Activated T-cell treated with anti-CD3 and anti-CD28 coated beads, Interleukin-2, amount 50 U/mL, for 24 hours (primary cell): ENCODE results near the gene ALK.

Experiments
- DNase-seq: peaks from one replicate; pipeline ENCODE4 v3.0.0-alpha.2; 2020
- H3K27ac Mint-ChIP-seq: 2 replicates; pipeline ENCODE4 v1.8.0; 2020; ENCODE audit warnings: mild to moderate bottlenecking, mixed read lengths
- H3K27me3 Mint-ChIP-seq: 2 replicates; pipeline ENCODE4 v1.8.0; 2020; ENCODE audit warnings: mixed read lengths
- H3K36me3 Mint-ChIP-seq: 2 replicates; pipeline ENCODE4 v1.8.0; 2020; ENCODE audit warnings: low read depth, mixed read lengths
- H3K4me1 Mint-ChIP-seq: 2 replicates; pipeline ENCODE4 v1.8.0; 2020; ENCODE audit warnings: low read depth, mixed read lengths
- H3K4me3 Mint-ChIP-seq: 2 replicates; pipeline ENCODE4 v1.8.0; 2020; ENCODE audit warnings: mild to moderate bottlenecking, moderate library complexity, mixed read lengths
- H3K9me3 Mint-ChIP-seq: 2 replicates; pipeline ENCODE4 v1.8.0; 2020; ENCODE audit warnings: mixed read lengths

The ALK gene

DNA sequence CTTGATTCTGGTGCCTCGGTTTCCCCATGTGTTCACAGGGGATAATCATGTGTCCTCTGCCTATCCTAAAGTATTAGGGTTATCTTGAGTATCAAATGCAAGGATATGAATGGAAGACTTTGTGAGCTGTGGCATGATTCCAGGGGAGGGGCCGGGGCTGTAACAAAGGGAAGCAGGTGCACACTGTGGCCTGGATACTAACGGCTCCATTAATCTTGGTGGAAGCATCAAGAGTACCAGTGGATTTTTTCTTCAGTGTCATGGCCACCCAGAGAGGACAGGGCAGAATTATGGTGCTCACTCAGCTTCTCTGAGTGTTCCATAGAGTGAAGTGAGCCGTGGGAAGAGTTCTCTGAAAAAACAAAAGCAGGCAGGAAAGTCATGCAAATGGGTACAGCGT is 320.1 kb downstream of the ALK start:
- H3K36me3 Mint-ChIP-seq, result no peaks in the 10 kb centered on the region
- DNase-seq, result no peak
- H3K27me3 Mint-ChIP-seq, result peaks cover 7% of the 10 kb centered on the region
- no peaks in the 10 kb centered on the region for H3K4me1 Mint-ChIP-seq
- H3K27ac Mint-ChIP-seq, result no peak overlapping the region
- no peaks in the 10 kb centered on the region for H3K9me3 Mint-ChIP-seq
- no peak overlapping the region for H3K4me3 Mint-ChIP-seq

DNA sequence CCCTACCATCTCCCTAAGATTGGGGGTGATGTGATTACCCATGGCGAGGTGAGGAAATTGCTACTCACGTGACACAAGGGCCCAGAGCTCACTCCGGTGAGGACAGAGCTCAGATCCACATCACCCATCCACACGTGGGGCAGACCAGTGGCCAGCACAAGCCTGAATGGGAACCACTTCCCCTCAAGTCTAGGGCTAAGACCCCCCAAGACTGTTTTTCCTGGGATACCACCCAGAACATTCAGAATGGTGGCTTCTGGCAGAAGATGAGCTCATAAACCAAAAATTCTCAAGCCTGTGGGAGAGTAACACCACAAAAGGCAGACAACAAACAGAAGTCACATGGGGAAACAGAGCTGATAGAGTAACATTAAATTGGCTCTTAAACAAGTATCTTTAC is 321.4 kb downstream of the ALK start:
- Mint-ChIP-seq H3K36me3 (no peaks in the 10 kb centered on the region), H3K27ac (no peak overlapping the region), H3K9me3 (no peaks in the 10 kb centered on the region), H3K27me3 (peaks cover 12% of the 10 kb centered on the region), H3K4me3 (no peak overlapping the region), H3K4me1 (no peaks in the 10 kb centered on the region)
- DNase-seq, result no peak

GRCh38 chr2:29598978-29599377 is 322.4 kb downstream of the ALK start:
- no peaks in the 10 kb centered on the region for H3K4me1 Mint-ChIP-seq
- H3K27ac Mint-ChIP-seq, result no peak overlapping the region
- no peaks in the 10 kb centered on the region for H3K36me3 Mint-ChIP-seq
- H3K27me3 Mint-ChIP-seq, result peaks cover 12% of the 10 kb centered on the region
- H3K4me3 Mint-ChIP-seq, result no peak overlapping the region
- H3K9me3 Mint-ChIP-seq, result no peaks in the 10 kb centered on the region
- DNase-seq, result no peak

DNA sequence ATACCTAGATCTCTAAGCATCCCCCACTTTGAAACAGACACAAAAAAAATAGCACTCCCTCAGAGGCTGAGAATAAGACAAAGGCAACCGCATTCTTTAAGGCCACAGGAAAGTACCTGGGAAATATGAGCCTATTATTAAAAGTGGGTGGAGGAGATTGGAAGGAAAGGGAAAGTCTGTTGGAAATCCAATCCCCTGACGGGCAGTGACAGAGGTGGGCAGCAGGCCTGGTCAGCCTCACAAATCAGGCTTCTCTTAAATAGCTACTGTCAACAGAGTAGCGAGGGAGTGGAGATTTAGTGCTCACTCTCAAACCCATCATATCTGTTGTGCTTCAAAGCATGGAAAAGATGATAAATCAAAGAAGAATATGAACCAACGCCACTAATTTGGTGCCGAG is 324.4 kb downstream of the ALK start:
- H3K9me3 Mint-ChIP-seq, result no peaks in the 10 kb centered on the region
- no peak overlapping the region for H3K4me3 Mint-ChIP-seq
- H3K27ac Mint-ChIP-seq, result no peak overlapping the region
- no peak for DNase-seq
- H3K27me3 Mint-ChIP-seq, result peaks cover 12% of the 10 kb centered on the region
- no peaks in the 10 kb centered on the region for H3K36me3 Mint-ChIP-seq
- H3K4me1 Mint-ChIP-seq, result no peaks in the 10 kb centered on the region

DNA sequence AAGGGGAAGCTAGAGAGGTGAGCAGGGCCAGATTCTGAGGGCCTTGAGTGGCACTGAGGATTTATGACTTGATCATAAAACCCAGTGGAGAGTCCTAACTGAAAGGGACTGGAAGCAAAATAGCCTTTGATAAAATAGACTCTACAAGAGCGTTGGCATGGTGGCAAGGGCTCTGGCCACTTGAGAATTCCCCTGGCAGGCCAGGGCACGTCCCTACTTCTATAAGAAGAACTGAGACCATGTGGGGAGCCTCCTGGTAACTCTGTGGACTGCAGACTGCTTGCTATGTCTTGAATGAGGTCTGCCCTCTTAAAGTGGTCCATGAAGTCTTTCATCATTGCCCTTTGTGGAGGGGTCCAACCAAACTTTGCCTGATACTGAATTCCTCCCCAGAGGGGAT is 324.8 kb downstream of the ALK start:
- Mint-ChIP-seq H3K27me3 (peaks cover 12% of the 10 kb centered on the region), H3K4me3 (no peak overlapping the region), H3K9me3 (no peaks in the 10 kb centered on the region), H3K27ac (no peak overlapping the region), H3K36me3 (no peaks in the 10 kb centered on the region), H3K4me1 (no peaks in the 10 kb centered on the region)
- DNase-seq, result no peak

- DNase-seq, result no peak
- H3K27me3 Mint-ChIP-seq, result peaks cover 5% of the 10 kb centered on the region
- H3K27ac Mint-ChIP-seq, result no peak overlapping the region
- no peaks in the 10 kb centered on the region for H3K4me1 Mint-ChIP-seq
- no peak overlapping the region for H3K4me3 Mint-ChIP-seq
- no peaks in the 10 kb centered on the region for H3K36me3 Mint-ChIP-seq
- no peaks in the 10 kb centered on the region for H3K9me3 Mint-ChIP-seq
Observed at GRCh38 chr2:29591600-29591999, 329.8 kb downstream of the ALK start.

DNA sequence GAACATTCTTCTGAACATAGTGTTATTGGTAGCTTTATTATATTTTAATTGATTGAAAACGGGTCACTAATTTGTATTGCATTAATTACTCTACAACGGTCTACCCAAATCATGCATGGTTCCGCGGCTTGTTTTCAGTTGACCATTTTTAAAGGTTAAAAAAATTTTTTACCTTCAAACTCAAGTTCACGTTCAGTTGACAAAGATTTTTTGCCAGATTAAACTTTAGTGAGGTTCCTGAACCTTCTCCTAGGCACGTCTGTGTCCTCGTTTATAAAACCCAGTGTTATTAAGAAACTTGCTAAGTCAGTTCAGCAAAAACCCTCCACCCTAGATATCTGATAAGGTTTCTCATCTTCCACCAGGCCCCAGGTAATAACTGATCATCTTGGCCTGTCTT is 331.2 kb downstream of the ALK start:
- H3K36me3 Mint-ChIP-seq, result no peaks in the 10 kb centered on the region
- H3K9me3 Mint-ChIP-seq, result no peaks in the 10 kb centered on the region
- no peak for DNase-seq
- H3K4me3 Mint-ChIP-seq, result no peak overlapping the region
- no peaks in the 10 kb centered on the region for H3K4me1 Mint-ChIP-seq
- no peak overlapping the region for H3K27ac Mint-ChIP-seq
- no peaks in the 10 kb centered on the region for H3K27me3 Mint-ChIP-seq

DNA sequence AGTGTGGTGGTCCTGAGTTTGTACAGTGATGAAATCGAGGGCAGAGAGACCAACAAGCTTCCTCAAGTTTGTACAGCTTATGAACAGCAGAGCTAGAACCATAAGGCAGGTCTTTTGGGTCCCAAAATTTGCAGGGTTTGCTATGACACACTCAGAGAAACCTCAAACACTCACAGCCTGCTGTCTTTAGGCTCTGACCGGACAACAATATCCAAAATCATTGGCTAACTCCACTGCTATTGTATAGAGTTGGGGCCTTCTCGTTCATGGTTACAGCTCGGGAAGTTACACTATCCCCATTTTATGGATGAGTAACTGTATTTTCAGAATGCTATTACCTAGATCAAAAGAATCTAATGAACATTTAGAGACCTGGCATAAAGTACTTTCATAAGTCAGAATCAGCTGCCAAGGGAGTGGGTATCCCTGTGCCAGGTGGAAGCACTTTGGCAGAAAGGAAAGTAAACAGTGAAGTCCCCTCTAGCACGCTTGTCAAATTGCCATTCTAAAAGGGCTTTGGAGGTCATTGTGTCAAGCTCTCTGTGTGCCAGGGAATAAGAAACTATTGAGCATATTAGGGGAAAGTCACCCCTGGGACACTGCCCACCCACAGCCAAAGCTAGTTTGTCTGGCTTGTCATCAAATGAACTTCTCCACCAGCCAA is 331.8 kb downstream of the ALK start:
- H3K9me3 Mint-ChIP-seq, result no peaks in the 10 kb centered on the region
- H3K4me3 Mint-ChIP-seq, result no peak overlapping the region
- DNase-seq, result no peak
- no peaks in the 10 kb centered on the region for H3K4me1 Mint-ChIP-seq
- H3K27ac Mint-ChIP-seq, result no peak overlapping the region
- no peaks in the 10 kb centered on the region for H3K36me3 Mint-ChIP-seq
- H3K27me3 Mint-ChIP-seq, result no peaks in the 10 kb centered on the region

DNA sequence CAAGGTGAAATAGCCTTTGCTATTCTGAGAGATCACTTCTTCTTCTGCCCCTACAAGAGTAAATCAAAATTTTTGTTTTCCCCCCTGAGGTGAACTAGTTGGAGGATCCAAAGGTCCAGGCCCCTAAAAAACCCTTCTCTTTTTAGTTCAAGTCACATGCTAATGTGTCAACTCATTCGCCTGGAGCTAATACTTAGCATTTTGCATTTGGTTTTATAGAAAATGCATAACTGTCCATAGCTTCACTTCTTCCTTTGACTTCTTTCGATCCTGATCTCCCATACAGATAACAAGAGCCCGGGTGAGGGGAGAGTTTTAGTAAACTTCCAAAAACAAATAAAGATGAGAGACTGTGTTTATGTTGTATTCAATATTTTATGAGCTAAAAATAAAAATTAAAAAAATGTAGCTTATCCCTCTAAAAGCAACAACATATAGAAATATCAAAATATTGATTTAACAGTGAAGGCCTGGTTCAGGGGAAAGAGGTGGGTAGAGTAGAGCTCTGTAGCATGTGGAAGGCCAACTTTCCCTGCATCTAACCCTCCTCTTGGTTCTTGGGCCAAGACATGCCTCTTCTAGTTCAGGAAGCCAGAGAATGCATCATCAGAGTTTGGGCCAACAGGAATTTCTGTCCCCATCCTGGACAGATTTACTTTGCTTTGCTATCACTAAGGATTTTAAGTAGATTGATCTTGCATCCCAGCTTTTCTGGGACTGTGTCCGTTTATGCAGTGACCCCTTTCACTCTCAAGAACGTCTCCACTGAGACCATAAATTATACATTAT is 333.8 kb downstream of the ALK start:
- DNase-seq, result no peak
- Mint-ChIP-seq H3K9me3 (no peaks in the 10 kb centered on the region), H3K4me3 (no peak overlapping the region), H3K4me1 (no peaks in the 10 kb centered on the region), H3K36me3 (no peaks in the 10 kb centered on the region), H3K27me3 (no peaks in the 10 kb centered on the region), H3K27ac (no peak overlapping the region)

- DNase-seq, result no peak
- Mint-ChIP-seq H3K27me3 (no peaks in the 10 kb centered on the region), H3K36me3 (no peaks in the 10 kb centered on the region), H3K27ac (no peak overlapping the region), H3K9me3 (no peaks in the 10 kb centered on the region), H3K4me1 (no peaks in the 10 kb centered on the region), H3K4me3 (no peak overlapping the region)
Observed at GRCh38 chr2:29586919-29587318, 334.5 kb downstream of the ALK start.

DNA sequence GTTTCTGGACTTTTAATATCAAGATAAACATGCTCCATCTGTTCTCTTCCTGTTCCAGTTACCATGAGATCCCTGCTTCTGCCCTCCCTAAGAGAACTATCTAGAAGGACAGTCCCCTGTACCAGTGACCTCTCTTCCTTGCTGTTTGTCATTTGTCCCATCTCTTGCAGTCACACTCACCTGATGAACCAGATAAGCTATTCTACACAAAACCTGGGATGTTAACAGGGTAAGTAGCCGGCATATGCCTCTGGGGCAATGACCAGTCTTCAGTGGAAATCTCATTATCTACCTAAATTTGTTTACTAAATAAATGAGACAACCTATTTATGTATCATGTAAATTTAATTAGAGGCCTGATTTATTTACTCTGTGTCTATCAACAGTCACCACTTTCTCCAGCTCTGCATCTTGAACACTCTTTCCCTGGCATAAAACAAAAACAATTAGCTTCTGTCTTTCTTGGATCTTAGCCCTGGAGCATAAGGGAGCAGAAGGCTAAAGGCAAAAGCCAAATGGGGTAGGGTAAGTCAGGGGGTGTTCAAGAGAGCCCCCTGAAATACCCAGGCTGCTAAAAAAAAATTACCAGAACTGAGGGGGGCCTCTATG is 337.7 kb downstream of the ALK start:
- no peaks in the 10 kb centered on the region for H3K27me3 Mint-ChIP-seq
- no peaks in the 10 kb centered on the region for H3K36me3 Mint-ChIP-seq
- no peaks in the 10 kb centered on the region for H3K4me1 Mint-ChIP-seq
- no peak for DNase-seq
- no peaks in the 10 kb centered on the region for H3K9me3 Mint-ChIP-seq
- no peak overlapping the region for H3K27ac Mint-ChIP-seq
- H3K4me3 Mint-ChIP-seq, result no peak overlapping the region

DNA sequence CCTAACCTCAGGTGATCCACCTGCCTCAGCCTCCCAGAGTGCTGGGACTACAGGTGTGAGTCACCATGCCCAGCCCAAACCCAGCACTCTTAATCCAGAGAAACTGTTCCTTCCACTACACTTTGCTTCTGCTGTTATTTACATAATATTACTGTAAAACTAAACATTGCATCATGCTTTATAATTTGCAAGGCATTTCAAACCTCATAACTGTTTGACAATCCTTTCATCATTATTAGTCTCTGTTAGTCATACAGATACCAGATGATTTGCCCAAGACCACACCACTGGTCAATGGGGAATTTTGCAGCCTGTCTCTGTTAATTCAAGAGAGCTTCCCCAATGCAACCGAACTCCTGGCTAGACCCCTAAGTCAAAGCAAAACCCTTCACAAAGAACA is 338.3 kb downstream of the ALK start:
- Mint-ChIP-seq H3K36me3 (no peaks in the 10 kb centered on the region), H3K4me1 (no peaks in the 10 kb centered on the region), H3K27ac (no peak overlapping the region), H3K4me3 (no peak overlapping the region), H3K27me3 (no peaks in the 10 kb centered on the region), H3K9me3 (no peaks in the 10 kb centered on the region)
- DNase-seq, result no peak

DNA sequence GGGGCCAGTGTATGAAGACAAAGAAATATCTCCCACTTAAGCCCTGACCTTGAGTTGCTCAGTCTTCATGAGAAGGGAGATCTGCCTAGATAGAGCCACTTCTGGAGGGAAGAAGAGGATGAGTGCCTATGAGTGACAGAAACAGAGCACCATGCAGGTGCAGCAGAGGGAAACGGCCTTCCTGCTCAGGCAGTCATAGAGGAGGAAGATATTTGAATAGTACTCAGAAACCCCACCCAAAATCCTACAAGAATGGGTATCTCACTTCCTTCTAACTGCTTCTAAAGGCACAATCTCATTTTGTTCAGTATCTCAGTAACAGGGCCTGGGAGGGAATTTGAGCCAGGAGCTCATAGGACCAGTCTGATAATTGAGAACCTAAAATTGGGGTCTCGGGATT is 339.3 kb downstream of the ALK start:
- H3K4me1 Mint-ChIP-seq, result no peaks in the 10 kb centered on the region
- no peak overlapping the region for H3K4me3 Mint-ChIP-seq
- no peak for DNase-seq
- no peaks in the 10 kb centered on the region for H3K36me3 Mint-ChIP-seq
- no peaks in the 10 kb centered on the region for H3K27me3 Mint-ChIP-seq
- no peak overlapping the region for H3K27ac Mint-ChIP-seq
- no peaks in the 10 kb centered on the region for H3K9me3 Mint-ChIP-seq

DNA sequence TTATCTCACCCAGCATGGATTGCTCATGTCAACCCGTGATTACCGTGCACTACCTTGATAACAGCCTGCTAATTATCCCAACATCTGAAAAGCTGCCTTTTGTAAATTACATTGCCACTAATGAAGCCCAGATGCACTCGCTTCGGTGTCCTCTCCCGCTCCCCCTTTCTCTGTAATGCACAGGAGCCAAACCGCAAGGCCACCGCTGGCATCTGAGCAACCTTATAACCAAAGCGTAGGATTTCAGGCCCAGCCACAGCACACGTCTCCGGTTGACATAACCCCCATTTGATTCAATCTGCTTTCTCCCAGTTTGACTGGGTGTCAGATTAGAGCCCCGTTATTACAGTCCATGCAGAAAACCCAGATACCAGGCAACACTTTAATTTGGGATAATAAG is 341.2 kb downstream of the ALK start:
- H3K9me3 Mint-ChIP-seq, result no peaks in the 10 kb centered on the region
- no peaks in the 10 kb centered on the region for H3K4me1 Mint-ChIP-seq
- H3K27ac Mint-ChIP-seq, result no peak overlapping the region
- no peaks in the 10 kb centered on the region for H3K27me3 Mint-ChIP-seq
- no peaks in the 10 kb centered on the region for H3K36me3 Mint-ChIP-seq
- H3K4me3 Mint-ChIP-seq, result no peak overlapping the region
- no peak for DNase-seq

- Mint-ChIP-seq H3K27me3 (no peaks in the 10 kb centered on the region), H3K4me1 (no peaks in the 10 kb centered on the region), H3K27ac (no peak overlapping the region), H3K4me3 (no peak overlapping the region), H3K9me3 (no peaks in the 10 kb centered on the region), H3K36me3 (no peaks in the 10 kb centered on the region)
- no peak for DNase-seq
Observed at GRCh38 chr2:29579495-29580169, 341.8 kb downstream of the ALK start.
